Tibial artery (tissue), 4 donors: ENCODE measurements around the gene LRIG1.

Experiments used
- DNase-seq, 2 donors: peaks; one replicate each; pipeline ENCODE4 v3.0.0-alpha.2; 2019
- H3K27ac ChIP-seq, 2 donors: fragments of 200-600 bp; sonication (generic) in 1 of 2; 1 replicate in 1 of 2; 2 replicates in 1 of 2; pipeline ENCODE4 v1.5.1; 2018 to 2019; ENCODE audit warnings: mild to moderate bottlenecking in 1 of 2
- H3K27me3 ChIP-seq, 2 donors: fragments of 200-600 bp; sonication (generic) in 1 of 2; one replicate each; pipeline versions ENCODE4 v1.5.1 to v1.6.0; 2016 to 2019
- H3K36me3 ChIP-seq, 3 donors: fragments of 200-600 bp; sonication (generic) in 2 of 3; one replicate each; pipeline ENCODE4 v1.5.1; 2016 to 2019; ENCODE audit warnings: mild to moderate bottlenecking in 2 of 3
- H3K4me1 ChIP-seq, 4 donors: fragments of 200-600 bp; sonication (generic) in 2 of 4; 1 replicate in 3 of 4; 2 replicates in 1 of 4; pipeline ENCODE4 v1.5.1; 2016 to 2019
- H3K4me3 ChIP-seq, 2 donors: fragments of 200-600 bp; sonication (generic) in 1 of 2; 1 replicate in 1 of 2; 2 replicates in 1 of 2; pipeline ENCODE4 v1.5.1; 2018 to 2019; ENCODE audit warnings: mild to moderate bottlenecking in 2 of 2
- H3K9me3 ChIP-seq, 3 donors: fragments of 200-600 bp; sonication (generic) in 1 of 3; one replicate each; pipeline ENCODE4 v1.5.1; 2016 to 2019
- intact Hi-C: fragments of 100-400 bp; cut with DNase I; formaldehyde crosslinking; loops from one replicate; pipeline ENCODE4 v1.15.0; 2023; ENCODE audit warnings: low total_unique reads
- TF ChIP-seq, protein P1 (sequence below), 2 experiments: fragments of 200-600 bp in 1 of 2; fragments of 450-650 bp in 1 of 2; IDR thresholded peaks; one replicate each; pipeline ENCODE4 v1.5.1; 2017 to 2019; ENCODE audit warnings: antibody characterized with exemption in 2 of 2, mild to moderate bottlenecking in 1 of 2, moderate library complexity in 1 of 2

Gene LRIG1

DNA sequence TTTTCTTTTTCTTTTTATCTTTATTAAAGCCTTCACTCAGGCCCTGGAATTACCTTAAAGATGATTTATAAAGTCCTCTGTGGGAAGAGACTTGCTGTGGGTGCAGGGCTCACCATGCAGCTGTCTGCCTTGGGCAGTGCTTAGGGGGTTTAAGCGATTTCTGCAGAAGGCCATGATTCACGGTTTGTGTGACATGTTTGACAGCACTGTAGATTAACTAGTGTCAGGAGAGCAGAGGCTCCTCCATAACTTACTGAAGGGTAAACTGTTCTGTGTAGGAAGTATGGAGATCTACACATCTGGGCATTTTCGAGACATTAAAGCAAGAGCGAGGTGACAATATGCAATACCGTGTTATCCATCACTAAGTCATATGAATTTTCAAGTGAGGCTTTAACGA lies 137.7 kb downstream of the LRIG1 start:
- Histone ChIP-seq H3K36me3 (no peaks in the 10 kb centered on the region), H3K27me3 (no peaks in the 10 kb centered on the region), H3K27ac (no peak overlapping the region), H3K4me1 (peaks cover 0 to 27% (median 3%) of the 10 kb centered on the region in 4 donors), H3K9me3 (no peaks in the 10 kb centered on the region), H3K4me3 (no peak overlapping the region)
- TF ChIP-seq, protein P1, sequence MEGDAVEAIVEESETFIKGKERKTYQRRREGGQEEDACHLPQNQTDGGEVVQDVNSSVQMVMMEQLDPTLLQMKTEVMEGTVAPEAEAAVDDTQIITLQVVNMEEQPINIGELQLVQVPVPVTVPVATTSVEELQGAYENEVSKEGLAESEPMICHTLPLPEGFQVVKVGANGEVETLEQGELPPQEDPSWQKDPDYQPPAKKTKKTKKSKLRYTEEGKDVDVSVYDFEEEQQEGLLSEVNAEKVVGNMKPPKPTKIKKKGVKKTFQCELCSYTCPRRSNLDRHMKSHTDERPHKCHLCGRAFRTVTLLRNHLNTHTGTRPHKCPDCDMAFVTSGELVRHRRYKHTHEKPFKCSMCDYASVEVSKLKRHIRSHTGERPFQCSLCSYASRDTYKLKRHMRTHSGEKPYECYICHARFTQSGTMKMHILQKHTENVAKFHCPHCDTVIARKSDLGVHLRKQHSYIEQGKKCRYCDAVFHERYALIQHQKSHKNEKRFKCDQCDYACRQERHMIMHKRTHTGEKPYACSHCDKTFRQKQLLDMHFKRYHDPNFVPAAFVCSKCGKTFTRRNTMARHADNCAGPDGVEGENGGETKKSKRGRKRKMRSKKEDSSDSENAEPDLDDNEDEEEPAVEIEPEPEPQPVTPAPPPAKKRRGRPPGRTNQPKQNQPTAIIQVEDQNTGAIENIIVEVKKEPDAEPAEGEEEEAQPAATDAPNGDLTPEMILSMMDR (IDR thresholded peaks at IDR 0.05): no peak
- intact Hi-C loops: no loop called here
- no peak for DNase-seq

DNA sequence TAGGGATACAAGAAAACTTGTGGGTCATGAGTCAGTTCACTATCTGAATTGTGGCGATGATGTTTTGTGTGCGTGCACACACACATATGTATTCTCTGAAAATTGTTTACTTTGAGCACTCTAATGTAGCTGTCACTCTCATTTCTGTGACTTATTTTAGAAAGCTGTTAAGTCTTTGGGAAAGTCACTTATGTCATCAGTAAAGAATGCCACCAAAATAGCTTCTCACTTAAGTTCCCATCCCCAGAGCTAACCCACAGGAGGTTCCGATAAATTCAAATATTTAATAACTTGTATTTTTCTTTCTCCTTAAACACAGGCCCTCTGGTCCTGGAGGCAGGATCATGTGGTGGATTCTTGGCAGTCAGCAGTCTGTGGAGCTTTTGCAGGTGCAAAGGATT lies 138.3 kb downstream of the LRIG1 start:
- Histone ChIP-seq H3K9me3 (no peaks in the 10 kb centered on the region), H3K27ac (peak overlapping the region in 1 of 2 donors; percentile 19), H3K27me3 (no peaks in the 10 kb centered on the region), H3K4me1 (peaks cover 0 to 27% (median 3%) of the 10 kb centered on the region in 4 donors), H3K36me3 (no peaks in the 10 kb centered on the region), H3K4me3 (no peak overlapping the region)
- DNase-seq: no peak
- intact Hi-C loops: no loop called here
- TF ChIP-seq, protein P1 (IDR thresholded peaks at IDR 0.05): no peak

DNA sequence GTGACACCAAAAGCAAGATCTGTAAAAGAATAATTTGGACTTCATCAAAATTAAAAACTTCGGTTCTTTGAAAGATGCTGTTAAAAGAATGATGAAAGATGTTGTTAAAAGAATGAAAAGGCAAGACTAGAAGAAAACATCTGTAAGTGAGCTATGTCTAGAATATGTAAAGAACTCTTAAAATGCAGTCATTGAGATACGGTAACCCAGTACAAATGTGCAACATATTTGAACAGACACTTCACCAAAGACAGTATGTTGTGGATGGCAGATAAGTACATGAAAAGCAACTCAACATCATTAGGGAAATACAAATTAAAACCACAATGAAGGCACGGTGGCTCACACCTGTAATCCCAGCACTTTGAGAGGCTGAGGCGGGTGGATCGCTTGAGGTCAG lies 139.5 kb downstream of the LRIG1 start:
- no peak for DNase-seq
- intact Hi-C loops: no loop called here
- H3K27me3 ChIP-seq: no peaks in the 10 kb centered on the region
- no peaks in the 10 kb centered on the region for H3K36me3 ChIP-seq
- peaks cover 0 to 27% (median 3%) of the 10 kb centered on the region in 4 donors for H3K4me1 ChIP-seq
- TF ChIP-seq, protein P1 (IDR thresholded peaks at IDR 0.05): no peak
- H3K4me3 ChIP-seq: no peak overlapping the region
- no peaks in the 10 kb centered on the region for H3K9me3 ChIP-seq
- no peak overlapping the region for H3K27ac ChIP-seq

DNA sequence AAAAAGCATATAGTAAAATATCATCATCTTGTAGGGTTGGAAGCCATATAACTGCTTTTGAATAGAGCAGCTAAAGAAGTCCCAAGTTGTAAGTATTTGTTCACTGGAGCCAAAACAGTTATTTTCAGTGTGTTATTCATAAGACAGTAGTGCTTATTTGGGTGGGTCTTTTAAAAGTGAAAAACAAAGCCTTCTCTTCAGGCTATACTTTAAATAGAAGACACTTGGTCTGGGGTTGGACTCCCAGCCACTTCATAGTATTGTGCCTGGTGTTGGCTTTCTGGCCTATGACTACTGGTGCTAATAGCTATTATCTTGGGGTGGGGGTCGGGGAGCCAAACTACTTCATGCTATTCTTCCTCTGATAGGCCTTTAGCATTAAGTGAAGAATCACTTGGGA lies 144.8 kb downstream of the LRIG1 start:
- TF ChIP-seq, protein P1 (IDR thresholded peaks at IDR 0.05): no peak
- Histone ChIP-seq H3K4me3 (no peak overlapping the region), H3K4me1 (no peaks in the 10 kb centered on the region), H3K27me3 (no peaks in the 10 kb centered on the region), H3K27ac (no peak overlapping the region), H3K36me3 (no peaks in the 10 kb centered on the region), H3K9me3 (no peaks in the 10 kb centered on the region)
- DNase-seq: no peak
- intact Hi-C loops: no loop called here

DNA sequence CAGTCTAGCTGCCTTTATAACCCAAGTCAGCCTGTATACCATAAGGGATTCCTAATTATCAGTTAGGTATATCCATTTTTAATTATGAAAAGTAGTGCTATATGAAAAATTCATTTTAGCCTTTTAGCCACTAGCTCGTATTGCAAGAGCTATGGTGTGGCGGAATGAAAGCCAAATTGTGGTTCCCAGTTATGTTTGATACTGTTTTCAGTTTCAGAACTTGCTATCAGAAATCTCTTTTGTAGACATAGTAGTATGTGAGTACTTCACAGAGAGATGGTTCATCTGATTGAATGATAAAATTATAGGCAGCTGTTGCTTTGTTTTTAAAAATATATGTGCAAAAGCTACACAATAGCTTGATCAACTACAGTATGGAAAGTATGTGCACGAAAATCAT lies 145.4 kb downstream of the LRIG1 start:
- Histone ChIP-seq H3K9me3 (no peaks in the 10 kb centered on the region), H3K27ac (no peak overlapping the region), H3K4me1 (no peaks in the 10 kb centered on the region), H3K27me3 (no peaks in the 10 kb centered on the region), H3K4me3 (no peak overlapping the region), H3K36me3 (no peaks in the 10 kb centered on the region)
- TF ChIP-seq, protein P1 (IDR thresholded peaks at IDR 0.05): no peak
- intact Hi-C loops: no loop called here
- DNase-seq: no peak

DNA sequence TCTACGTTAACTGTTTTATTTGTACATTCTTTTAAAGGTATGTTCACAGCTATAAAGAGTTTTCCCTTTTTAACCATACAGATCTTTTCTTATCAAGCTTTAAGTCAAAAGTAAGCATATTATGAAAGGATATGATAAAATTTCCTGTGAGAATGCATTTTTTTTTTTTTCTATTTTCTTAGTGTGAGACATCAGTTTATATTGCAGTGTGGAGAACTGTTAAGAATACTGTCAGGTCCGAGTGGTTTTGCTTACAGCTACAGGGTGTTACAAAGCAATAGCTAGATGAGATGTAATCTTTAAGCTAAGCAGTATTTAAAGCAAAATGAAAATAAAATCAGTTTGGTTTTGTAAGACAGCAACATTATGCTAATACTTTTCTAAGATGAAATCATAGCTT lies 146.8 kb downstream of the LRIG1 start:
- no peak for DNase-seq
- Histone ChIP-seq H3K27me3 (no peaks in the 10 kb centered on the region), H3K9me3 (no peaks in the 10 kb centered on the region), H3K4me1 (no peaks in the 10 kb centered on the region), H3K36me3 (no peaks in the 10 kb centered on the region), H3K27ac (no peak overlapping the region), H3K4me3 (no peak overlapping the region)
- intact Hi-C loops: no loop called here
- TF ChIP-seq, protein P1 (IDR thresholded peaks at IDR 0.05): no peak
